IPS-11a (cell line): ENCODE data around the gene PPP2R5C.
"Not testable (repeated sequence)": the region's sequence is repeated elsewhere in the genome, so short reads cannot be mapped to it uniquely, and the experiment has no call there.

Source experiments
- H3K4me3 ChIP-seq: one replicate; pipeline ENCODE4 v1.5.1; 2013; ENCODE audit warnings: low read depth, low read length, control low read depth

The PPP2R5C gene

GRCh38 chr14:101961746-101962502 lies 200.4 kb downstream of the PPP2R5C start:
- H3K4me3 ChIP-seq = no peak overlapping the region

GRCh38 chr14:101962503-101962874 lies 201.0 kb downstream of the PPP2R5C start:
- H3K4me3 ChIP-seq = no peak overlapping the region

GRCh38 chr14:101963052-101963451 lies 201.5 kb downstream of the PPP2R5C start:
- H3K4me3 ChIP-seq = no peak overlapping the region

GRCh38 chr14:101963656-101964296 lies 202.3 kb downstream of the PPP2R5C start:
- peak overlapping the region; percentile 20 for H3K4me3 ChIP-seq

- peak within 1 kb of the TSS; percentile 98 for H3K4me3 ChIP-seq
These were observed 203.0 kb downstream of the PPP2R5C start, which contains the start of gene DYNC1H1 for GRCh38 chr14:101964297-101965180. Gene DYNC1H1 (plus strand): TSS chr14:101964573. CDS start chr14:101964692, 119 bp downstream.

- peak overlapping the region; percentile 98 for H3K4me3 ChIP-seq
These were observed 203.7 kb downstream of the PPP2R5C start for GRCh38 chr14:101965181-101965544.

- H3K4me3 ChIP-seq = peak overlapping the region; percentile 98
These were observed 204.5 kb downstream of the PPP2R5C start for GRCh38 chr14:101965770-101966722.

- H3K4me3 ChIP-seq = no peak overlapping the region
These were observed 205.2 kb downstream of the PPP2R5C start for GRCh38 chr14:101966742-101967141.

GRCh38 chr14:101968186-101968585 lies 206.7 kb downstream of the PPP2R5C start:
- no peak overlapping the region for H3K4me3 ChIP-seq

GRCh38 chr14:101969481-101969880 lies 208.0 kb downstream of the PPP2R5C start:
- H3K4me3 ChIP-seq = no peak overlapping the region

- no peak overlapping the region for H3K4me3 ChIP-seq
These were observed 209.4 kb downstream of the PPP2R5C start for GRCh38 chr14:101970830-101971400.

- H3K4me3 ChIP-seq = not testable (repeated sequence)
These were observed 209.9 kb downstream of the PPP2R5C start for GRCh38 chr14:101971458-101971857.

- no peak overlapping the region for H3K4me3 ChIP-seq
These were observed 210.8 kb downstream of the PPP2R5C start for GRCh38 chr14:101972126-101972866.

- no peak overlapping the region for H3K4me3 ChIP-seq
These were observed 211.8 kb downstream of the PPP2R5C start for GRCh38 chr14:101973356-101973755.

GRCh38 chr14:101975231-101975630 lies 213.7 kb downstream of the PPP2R5C start:
- no peak overlapping the region for H3K4me3 ChIP-seq
